Fibroblast of the conjunctiva (primary cell): ENCODE data around the gene ANO10.
"Not testable (repeated sequence)": the region's sequence is repeated elsewhere in the genome, so short reads cannot be mapped to it uniquely, and the experiment has no call there.

Source experiments
- DNase-seq: peaks from one replicate; pipeline ENCODE4 v3.0.0-alpha.2; 2010; ENCODE audit warnings: low read depth

ANO10 gene, protein sequence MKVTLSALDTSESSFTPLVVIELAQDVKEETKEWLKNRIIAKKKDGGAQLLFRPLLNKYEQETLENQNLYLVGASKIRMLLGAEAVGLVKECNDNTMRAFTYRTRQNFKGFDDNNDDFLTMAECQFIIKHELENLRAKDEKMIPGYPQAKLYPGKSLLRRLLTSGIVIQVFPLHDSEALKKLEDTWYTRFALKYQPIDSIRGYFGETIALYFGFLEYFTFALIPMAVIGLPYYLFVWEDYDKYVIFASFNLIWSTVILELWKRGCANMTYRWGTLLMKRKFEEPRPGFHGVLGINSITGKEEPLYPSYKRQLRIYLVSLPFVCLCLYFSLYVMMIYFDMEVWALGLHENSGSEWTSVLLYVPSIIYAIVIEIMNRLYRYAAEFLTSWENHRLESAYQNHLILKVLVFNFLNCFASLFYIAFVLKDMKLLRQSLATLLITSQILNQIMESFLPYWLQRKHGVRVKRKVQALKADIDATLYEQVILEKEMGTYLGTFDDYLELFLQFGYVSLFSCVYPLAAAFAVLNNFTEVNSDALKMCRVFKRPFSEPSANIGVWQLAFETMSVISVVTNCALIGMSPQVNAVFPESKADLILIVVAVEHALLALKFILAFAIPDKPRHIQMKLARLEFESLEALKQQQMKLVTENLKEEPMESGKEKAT

DNA sequence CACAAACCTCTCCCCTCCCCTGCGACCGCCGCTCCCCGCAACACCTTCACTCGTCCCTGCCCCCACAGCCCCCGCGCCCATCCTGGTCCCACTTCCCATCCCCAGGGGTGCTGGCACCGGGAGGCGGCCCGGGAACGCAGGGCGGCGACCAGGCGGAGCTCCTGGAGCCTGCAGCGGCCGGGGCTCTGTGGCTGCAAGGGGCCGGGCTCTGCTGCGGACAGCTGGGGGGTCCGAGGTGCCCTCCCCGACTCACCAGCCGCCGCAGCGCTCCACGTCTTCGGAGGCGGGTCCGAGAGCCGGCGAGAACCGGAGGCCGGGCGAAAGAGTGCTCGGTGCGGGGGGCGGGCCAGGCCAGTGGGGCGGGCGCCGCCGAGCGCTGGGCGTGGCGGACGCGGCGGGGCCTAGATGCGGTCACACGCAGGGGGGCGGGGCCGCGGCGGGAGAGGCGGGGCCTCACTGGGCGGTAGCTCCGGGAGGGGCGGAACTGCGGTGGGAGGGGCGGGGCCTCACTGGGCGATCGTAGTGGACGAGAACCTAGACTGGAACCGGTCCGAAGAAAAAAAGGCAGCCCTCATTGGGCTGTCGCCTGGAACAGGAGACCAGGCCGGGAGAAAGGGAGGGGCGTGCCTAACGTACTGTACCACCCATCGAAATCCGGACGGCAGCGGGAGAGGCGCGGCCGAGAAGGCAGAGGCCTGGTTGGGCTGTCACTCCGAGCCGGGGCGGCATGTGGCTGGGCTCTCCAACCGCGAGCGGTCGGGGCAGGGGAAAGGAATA, at the start of gene ANO10:
TSS of gene ANO10 (minus strand) at position 356 of the 777 bp plus-strand sequence. CDS start 16,159 bp downstream, outside the sequence.
- DNase-seq, result peak; percentile 99

DNA sequence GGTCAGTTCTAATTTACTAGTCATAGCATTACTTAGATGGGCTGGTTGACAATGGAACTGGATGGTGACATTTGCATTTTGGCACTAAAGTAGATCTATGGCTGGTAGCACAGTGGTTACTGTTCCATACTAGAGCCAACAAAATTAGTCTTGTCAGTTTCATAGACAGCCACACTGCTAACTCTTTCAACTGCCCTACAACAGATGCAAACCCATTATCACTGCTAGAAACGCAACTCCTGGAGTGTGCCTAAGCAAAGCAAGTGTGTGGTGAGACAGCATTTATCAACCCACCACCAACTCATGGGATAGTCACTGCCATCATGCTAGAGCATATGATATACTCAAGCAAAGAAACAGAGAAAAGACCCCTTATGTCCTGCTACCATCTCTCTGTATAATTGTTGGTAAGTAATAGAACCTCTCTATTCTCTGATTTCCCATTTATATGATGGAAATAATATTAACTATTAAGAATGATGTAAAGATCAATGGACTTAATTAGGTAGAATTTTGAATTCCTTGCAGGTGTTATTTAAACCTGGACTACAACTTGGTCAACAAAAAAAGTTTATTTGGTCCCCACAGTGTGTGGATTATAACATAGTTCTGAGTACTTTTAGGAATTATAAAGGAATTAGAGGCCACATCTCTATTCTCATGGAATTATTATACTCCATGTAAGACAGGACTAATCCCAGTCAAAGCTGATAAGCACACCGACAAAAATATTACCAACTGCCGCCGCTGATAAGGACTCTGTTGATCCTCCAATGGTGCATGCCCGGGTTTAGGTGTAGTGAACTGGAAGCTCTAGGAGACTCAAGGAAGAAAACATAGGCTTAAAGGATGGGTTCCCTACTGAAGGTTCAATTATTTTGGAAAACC, 49.1 kb upstream of the ANO10 start:
- DNase-seq, result no peak

DNA sequence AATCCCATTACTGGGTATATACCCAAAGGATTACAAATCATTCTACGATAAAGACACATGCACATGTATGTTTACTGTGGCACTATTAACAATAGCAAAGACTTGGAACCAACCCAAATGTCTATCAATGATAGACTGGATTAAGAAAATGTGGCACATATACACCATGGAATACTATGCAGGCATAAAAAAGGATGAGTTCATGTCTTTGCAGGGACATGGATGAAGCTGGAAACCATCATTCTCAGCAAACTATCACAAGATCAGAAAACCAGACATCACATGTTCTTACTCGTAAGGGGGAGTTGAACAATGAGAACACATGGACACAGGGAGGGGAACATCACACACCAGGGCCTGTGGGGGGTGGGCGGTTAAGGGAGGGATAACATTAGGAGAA, 43.2 kb upstream of the ANO10 start:
- DNase-seq, result not testable (repeated sequence)

DNA sequence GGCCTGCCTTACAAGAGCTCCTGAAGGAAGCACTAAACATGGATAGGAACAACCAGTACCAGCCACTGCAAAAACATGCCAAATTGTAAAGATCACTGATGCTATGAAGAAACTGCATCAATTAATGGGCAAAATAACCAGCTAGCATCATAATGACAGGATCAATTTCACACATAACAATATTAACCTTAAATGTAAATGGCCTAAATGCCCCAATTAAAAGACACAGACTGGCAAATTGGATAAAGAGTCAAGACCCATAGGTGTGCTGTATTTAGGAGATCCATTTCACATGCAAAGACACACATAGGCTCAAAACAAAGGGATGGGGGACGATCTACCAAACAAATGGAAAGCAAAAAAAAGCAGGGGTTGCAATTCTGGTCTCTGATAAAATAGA, 39.6 kb upstream of the ANO10 start:
- not testable (repeated sequence) for DNase-seq

DNA sequence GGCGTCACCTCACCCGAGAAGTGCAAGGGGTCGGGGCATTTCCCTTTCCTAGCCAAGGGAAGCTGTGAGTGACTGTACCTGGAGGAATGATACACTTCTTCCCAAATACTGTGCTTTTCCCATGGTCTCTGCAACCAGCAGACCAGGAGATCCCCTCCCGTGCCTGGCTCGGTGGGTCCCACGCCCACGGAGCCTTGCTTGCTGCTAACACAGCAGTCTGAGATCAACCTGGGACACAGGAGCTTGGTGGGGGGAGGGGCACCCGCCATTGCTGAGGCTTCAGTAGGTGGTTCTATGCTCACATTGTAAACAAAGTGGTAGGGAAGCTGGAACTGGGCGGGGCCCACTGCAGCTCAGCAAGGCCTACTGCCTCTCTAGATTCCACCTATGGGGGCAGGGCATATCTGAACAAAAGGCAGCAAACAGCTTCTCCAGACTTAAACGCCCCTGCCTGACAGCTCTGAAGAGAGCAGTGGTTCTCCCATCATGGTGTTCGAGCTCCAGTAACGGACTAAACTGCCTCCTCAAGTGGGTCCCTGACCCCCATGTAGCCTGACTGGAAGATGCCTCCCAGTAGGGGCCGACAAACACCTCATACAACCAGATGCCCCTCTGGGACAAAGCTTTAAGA, 37.6 kb upstream of the ANO10 start:
- DNase-seq, result no peak

DNA sequence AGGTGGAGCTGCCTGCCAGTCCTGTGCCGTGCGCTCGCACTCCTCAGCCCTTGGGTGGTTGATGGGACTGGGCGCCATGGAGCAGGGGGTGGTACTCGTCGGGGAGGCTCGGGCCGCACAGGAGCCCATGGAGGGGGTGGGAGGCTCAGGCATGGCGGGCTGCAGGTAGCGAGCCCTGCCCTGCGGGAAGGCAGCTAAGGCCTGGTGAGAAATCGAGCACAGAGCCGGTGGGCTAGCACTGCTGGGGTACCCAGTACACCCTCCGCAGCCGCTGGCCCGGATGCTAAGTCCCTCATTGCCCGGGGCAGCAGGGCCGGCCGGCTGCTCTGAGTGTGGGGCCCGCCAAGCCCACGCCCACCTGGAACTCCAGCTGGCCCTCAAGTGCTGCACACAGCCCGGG, 34.6 kb upstream of the ANO10 start:
- DNase-seq, result not testable (repeated sequence)

DNA sequence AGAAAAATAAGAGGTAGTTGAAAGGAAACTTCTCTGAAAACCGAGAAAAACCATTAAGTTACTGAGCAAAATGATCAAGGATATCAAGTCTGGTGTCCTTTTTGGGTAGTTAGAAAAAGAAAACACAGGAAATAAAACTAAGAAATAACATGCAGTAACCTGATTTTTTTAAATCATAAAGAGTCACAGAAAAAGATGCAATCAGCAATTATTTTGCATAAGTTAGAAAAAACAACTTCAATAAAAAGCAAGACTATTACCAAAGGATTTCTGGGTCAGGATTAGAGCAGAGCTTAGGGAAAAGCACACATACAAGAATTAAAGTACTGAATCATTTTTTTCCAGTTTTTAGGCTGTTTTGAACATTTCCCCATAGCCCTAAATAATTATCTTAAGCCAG, 28.5 kb upstream of the ANO10 start:
- DNase-seq, result no peak

DNA sequence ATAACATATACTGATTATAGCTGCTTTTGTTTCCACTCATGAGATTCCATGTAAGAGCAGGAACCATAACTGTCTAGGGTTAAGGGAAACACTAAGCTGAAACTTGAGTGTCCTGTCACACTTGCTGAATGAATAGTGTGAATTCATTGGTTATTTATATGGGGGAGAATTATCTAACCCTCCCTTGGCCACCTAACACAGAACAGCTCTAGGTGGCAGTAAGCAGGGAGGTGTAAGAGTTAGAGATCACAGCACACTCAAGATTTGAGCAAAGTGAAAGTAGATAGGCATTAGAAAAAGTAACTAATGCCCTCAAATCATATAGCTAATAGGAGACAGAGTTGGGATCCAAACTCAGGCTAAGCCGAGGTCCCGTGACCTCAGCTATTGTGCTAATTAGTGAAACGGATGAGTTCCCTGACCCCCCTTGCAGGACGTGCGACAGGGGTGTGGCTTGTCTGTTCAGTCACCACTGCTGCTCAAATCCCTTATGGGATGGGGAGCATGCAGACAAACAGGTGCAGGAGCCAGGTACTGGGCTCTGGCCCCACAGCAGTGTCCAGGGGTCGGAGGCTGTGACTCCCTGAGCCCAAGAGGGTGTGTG, 27.7 kb upstream of the ANO10 start:
- no peak for DNase-seq

DNA sequence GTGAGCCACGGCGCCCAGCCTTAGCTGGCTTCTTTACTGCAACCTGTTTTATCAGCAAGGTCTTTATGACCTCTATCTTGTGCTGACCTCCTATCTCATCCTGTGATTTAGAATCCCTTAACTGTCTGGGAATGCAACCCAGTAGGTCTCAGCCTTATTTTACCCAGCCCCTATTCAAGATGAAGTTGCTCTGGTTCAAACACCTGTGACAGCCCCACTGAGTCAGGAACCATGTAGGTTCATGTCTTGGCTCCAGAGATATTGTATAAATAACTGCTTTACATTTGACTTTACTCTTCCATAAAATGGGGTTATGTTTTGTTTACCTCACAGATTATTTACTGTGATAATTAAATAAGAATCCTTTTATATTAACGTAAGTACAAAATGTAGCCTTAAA, 27.1 kb upstream of the ANO10 start:
- no peak for DNase-seq

DNA sequence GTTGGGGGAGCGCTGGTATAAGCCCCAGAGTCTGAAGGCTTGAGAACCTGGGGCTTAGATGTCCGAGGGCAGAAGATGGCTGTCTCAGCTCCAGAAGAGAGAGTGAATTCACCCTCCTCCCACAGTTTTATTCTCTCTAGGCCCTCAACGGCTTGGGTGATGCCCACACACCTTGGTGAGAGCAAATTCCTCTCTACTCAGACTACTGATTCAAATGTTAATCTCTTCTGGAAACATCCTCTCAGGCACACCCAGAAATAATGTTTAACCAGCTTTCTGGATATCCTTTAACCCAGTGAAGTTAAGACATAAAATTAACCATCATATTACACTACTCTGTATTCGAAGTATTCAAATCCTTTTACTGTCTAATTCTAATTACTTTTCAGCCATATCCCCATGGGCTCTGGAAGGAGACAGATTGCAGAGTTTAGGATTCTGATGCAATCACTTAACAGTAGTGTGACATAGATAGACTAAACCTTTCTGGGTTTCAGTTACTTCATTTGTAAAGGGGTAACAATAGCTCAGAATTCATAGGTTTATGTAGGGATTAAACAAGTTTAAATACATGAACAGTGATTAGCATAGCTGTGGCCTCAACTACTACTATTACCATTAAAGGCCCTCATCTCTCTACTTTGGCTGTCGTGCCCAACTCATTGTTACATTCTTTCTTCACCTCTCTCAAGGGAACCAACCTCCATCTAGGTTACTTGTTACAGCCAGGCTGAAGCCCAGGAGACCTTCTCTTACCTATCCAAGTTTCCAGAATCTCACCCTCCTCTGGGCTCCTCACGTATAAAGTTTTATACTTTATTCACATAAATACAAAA, 25.7 kb upstream of the ANO10 start:
- no peak for DNase-seq

DNA sequence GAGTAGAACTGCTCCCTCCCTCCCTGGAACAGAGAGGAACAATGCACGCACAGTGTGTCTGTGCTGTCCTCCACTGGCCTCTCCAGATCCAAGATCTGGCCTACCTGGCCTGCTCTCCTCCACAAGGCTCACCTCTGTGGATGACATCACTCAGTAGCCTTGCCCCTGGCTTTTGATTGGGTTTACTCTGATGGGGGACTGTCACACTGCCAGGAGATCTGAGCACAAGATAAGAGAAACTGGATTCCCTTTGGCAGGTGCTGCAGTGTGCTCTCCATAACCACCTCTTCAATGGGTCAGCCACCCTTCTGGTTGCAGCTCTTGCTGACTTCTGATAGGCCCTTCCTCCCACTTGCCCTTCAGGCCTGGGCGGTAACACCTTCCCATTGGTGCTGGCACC, 22.6 kb upstream of the ANO10 start:
- no peak for DNase-seq

DNA sequence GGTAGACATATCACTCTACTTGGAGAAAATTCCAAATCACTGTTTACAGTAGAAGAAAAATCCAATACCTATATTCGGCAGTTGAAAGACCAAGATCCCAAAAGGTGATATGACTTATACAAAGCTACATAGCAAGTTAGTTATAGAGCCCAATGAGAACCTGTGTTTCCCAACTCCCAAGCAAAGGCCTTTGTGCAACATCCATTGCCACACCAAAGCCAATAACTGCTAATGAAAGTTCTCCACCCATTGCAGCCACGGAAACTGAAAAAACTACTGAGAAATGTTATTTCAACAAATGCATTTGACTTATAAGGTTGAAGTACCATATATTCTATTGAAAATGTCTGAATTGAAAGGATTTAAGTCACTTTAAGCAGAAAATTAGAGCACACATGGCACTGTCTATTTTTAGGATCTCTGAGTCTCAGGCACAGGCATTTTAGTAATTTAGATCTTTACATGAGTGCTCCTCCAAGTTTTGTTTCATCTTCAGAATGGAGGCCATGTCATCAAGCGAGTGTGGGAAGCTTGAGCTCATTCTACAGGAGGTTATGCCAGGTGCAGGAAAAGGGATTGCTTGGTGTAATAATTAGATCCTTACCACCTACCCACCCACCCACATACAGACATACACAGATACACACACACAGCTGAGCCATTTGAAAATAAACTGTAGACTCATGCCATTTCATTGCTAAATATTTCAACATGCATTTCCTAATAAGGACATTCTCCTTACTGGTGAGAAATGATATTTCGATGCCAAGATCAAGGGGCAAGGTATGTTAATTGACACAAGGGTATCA, 19.7 kb upstream of the ANO10 start:
- DNase-seq, result peak; percentile 46

DNA sequence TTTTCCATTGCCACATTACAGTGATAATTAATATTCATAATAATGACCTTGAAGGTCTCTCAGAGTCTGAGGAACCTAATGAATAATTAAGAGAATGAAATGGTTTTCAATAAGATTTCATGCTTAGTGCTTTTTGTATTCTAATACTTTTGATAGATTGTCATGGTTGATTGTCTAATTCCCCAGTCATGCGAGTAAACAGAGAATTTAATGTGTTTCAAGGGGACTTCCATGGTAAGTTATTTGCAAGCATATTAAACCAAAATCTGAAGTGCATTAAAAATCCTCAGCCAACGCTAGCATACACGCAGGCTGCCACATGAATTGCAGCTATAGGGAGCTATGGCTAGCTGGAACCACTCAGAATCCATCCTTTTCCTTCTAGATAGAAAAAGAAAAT, 18.9 kb upstream of the ANO10 start:
- no peak for DNase-seq

DNA sequence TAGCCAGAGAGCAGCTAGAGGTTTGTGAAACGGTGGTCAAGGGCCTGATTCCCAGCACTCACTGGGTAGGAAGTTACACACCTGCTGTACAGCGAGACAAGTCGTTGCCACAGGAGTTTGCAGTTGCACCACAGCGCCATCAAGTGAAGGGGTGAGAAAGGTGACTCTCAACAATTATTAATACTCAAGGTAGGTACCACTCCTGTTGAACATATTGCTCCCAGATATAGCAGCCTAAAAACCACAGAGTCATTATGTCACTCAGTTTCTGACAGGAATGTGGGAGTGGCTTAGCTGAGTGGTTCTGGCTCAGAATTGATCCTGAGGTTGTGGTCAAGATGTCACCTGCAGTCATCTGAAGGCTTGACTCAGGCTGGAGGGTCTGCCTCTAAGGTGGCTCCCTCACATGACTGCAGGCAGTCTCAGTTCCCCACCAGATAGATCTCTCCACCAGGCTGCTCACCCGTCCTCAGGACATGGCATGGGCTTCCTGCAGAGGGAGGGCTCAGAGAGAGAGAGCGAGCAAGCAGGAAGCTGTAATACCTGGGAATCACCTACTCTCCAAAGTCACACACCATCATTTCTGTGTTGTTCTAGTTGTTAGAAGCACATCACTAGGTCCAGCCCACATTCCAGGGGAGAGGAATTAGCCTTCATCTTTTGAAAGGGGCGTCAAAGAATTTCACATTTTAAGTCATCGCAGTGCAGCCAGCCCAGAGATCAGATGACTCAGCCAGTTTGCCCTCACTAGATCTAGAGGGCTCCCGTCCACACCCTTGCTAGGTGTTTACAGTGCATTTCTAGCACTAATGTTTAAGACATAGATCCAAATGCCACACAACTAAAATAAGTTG, 17.0 kb upstream of the ANO10 start:
- DNase-seq, result no peak

DNA sequence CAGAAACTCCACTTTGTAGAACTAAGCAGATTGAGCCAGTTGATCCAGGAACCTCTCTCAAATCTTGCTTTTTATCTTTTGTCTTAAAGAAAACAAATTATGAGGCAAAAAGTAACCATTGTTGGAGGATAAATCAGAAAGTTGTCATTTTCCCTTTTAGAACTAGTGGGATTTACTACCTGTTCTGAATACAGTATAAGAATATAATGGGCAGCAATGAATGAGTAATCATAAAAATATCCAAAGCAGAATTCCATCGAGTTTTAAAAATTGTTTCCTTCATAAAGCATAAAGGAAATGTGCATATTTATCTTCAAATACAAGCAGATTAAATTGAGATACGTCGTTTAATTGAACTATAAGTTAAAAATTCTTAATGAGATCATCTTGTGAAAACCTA, 15.9 kb upstream of the ANO10 start:
- no peak for DNase-seq

DNA sequence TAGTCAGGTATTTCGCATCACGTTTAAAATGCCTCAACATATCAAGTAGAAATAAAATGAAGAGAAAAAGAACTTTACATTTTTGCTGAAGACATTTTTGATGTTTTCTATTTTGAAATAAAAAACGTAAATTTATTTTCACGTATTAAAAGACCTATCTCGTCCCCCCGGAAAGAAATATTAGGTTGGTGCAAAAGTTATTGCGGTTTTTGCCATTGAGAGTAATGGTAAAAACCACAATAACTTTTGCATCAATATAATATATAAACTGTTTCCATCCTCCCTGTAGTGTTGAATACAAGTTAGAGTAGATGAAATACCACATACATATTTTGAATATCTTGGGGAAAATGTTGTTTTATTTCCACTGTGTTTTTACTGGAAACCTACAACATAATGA, 11.2 kb upstream of the ANO10 start:
- no peak for DNase-seq

DNA sequence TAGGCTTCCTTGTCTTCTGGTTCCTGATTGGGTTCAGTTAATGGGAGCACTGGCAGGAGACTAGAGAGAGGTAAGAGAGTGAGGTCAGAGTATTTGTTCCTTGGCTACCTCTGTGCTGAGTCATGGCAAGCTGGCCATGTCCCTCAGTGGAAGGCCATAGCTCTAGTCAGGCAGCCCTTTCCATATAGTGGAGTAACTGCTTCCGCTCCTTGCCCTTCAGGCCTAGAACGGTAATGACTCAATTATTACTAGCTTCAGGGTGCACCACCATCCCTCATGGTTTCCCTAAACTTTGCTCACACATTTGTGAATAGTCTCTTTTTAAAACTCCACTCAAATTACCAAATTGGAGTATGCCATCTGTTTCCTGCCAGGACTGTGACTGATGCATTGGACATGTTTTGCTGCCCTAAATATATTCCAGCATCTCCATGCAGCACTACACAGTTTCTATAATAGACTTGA, 10.5 kb upstream of the ANO10 start:
- DNase-seq, result no peak

DNA sequence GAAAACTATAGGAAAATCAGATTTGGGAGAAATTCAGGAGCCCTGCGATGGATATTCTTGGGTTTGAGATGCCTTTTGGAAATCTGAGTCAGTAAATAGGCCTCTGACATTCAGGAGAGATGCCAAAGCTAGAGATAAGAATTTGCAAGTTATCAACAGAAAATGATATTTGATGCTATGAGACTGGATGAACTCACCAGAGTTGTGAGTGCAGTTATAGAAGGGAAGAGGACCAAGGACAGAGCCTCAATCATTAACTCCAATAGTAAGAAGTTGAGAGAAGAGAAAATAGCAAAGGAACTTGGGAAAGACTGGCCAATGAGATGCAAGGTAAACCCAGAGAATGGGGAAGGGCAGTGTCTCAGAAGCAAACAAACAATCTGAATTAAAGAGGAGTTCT, 7.9 kb upstream of the ANO10 start:
- DNase-seq, result no peak
